Stimulated activated effector memory CD8-positive, alpha-beta T cell treated with anti-CD3 and anti-CD28 coated beads, Interleukin-12 subunit alpha, Interleukin-12 subunit beta, amount 100 ng/mL, for 72 hours (primary cell): ENCODE data around the gene GNPTAB.
A peak's percentile ranks its signal among the peaks of the same experiment; 100 is the strongest.
"Not testable (repeated sequence)": the region's sequence is repeated elsewhere in the genome, so short reads cannot be mapped to it uniquely, and the experiment has no call there.

Experiments
- ATAC-seq: fragments of 150-1000 bp; cut with Tn5 transposase; 2 replicates; pipeline ENCODE4 v1.10.0; 2021
- DNase-seq, 2 donors: peaks; one replicate each; pipeline ENCODE4 v3.0.0; 2021 to 2022; ENCODE audit warnings: low spot score in 2 of 2
- H3K27ac Mint-ChIP-seq: one replicate; pipeline ENCODE4 v1.8.0; 2022; ENCODE audit warnings: mild to moderate bottlenecking, mixed read lengths
- H3K36me3 Mint-ChIP-seq: one replicate; pipeline ENCODE4 v1.8.0; 2022; ENCODE audit warnings: mild to moderate bottlenecking, mixed read lengths
- H3K4me1 Mint-ChIP-seq: one replicate; pipeline ENCODE4 v1.8.0; 2022; ENCODE audit warnings: mixed read lengths
- H3K4me3 Mint-ChIP-seq: one replicate; pipeline ENCODE4 v1.8.0; 2022; ENCODE audit warnings: mild to moderate bottlenecking, mixed read lengths
- H3K9me3 Mint-ChIP-seq: one replicate; pipeline ENCODE4 v1.8.0; 2022; ENCODE audit warnings: mixed read lengths

Gene GNPTAB

GRCh38 chr12:101749657-101750056 is 81.1 kb downstream of the GNPTAB start:
- no peak for DNase-seq
- H3K4me3 Mint-ChIP-seq = no peak overlapping the region
- ATAC-seq = no peak
- no peak overlapping the region for H3K27ac Mint-ChIP-seq
- H3K4me1 Mint-ChIP-seq = no peaks in the 10 kb centered on the region
- H3K9me3 Mint-ChIP-seq = no peaks in the 10 kb centered on the region
- H3K36me3 Mint-ChIP-seq = peaks cover 98% of the 10 kb centered on the region

- no peaks in the 10 kb centered on the region for H3K9me3 Mint-ChIP-seq
- no peak for ATAC-seq
These were observed 81.9 kb downstream of the GNPTAB start for GRCh38 chr12:101748907-101749306.

GRCh38 chr12:101747697-101748096 is 83.1 kb downstream of the GNPTAB start:
- Mint-ChIP-seq H3K4me3 (no peak overlapping the region), H3K27ac (no peak overlapping the region), H3K4me1 (peaks cover 16% of the 10 kb centered on the region), H3K36me3 (peaks cover 98% of the 10 kb centered on the region), H3K9me3 (no peaks in the 10 kb centered on the region)
- no peak for DNase-seq
- ATAC-seq = no peak

More at GRCh38 chr12:101748907-101749306, 81.9 kb downstream of the GNPTAB start:
- DNase-seq = no peak
- Mint-ChIP-seq H3K36me3 (peaks cover 98% of the 10 kb centered on the region), H3K27ac (no peak overlapping the region), H3K4me3 (no peak overlapping the region), H3K4me1 (peaks cover 6% of the 10 kb centered on the region)

DNA sequence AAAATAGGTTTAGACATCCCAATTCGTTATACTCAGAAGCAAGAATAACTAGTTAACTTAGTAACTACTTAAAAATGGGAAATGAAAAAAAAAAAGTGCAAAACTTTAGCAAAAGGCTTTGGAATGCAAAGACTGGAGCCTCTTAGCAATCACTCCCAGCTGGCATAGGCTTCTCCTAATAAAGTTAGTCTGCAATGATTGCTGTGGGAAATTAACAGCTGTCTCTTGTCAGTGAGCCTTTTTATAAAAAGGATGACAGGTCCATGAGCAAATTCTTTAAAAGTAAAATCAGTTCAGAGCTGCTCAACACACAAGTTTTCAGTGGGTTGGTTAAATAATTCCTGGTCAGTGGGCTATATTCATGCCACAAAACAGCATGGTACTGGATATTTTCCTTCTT is 84.1 kb downstream of the GNPTAB start:
- Mint-ChIP-seq H3K4me3 (no peak overlapping the region), H3K9me3 (no peaks in the 10 kb centered on the region), H3K36me3 (peaks cover 88% of the 10 kb centered on the region), H3K27ac (no peak overlapping the region), H3K4me1 (peaks cover 16% of the 10 kb centered on the region)
- DNase-seq (no peak), ATAC-seq (no peak)

GRCh38 chr12:101746196-101746595 is 84.6 kb downstream of the GNPTAB start:
- no peaks in the 10 kb centered on the region for H3K9me3 Mint-ChIP-seq
- no peak for ATAC-seq
- H3K27ac Mint-ChIP-seq = no peak overlapping the region
- H3K4me1 Mint-ChIP-seq = peaks cover 16% of the 10 kb centered on the region
- no peak overlapping the region for H3K4me3 Mint-ChIP-seq
- DNase-seq = no peak
- peaks cover 84% of the 10 kb centered on the region for H3K36me3 Mint-ChIP-seq

DNA sequence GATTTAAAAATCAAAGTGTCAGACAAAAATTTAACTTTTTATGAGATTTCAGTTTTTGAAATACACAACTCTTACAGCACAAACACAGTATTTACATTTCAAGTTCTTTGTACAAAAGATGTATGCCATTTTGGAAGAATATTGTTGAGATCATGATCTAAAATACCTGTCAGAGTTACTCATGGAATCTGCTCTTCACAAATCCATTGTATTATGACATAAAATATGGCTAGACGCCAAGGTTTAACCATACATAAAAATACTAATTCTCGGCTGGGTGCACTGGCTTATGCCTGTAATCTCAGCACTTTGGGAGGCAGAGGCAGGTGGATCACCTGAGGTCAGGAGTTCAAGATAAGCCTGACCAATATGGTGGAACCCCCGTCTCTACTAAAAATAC is 85.3 kb downstream of the GNPTAB start:
- DNase-seq = no peak
- H3K4me3 Mint-ChIP-seq = no peak overlapping the region
- no peak for ATAC-seq
- no peaks in the 10 kb centered on the region for H3K9me3 Mint-ChIP-seq
- peaks cover 76% of the 10 kb centered on the region for H3K36me3 Mint-ChIP-seq
- H3K27ac Mint-ChIP-seq = no peak overlapping the region
- peaks cover 16% of the 10 kb centered on the region for H3K4me1 Mint-ChIP-seq

DNA sequence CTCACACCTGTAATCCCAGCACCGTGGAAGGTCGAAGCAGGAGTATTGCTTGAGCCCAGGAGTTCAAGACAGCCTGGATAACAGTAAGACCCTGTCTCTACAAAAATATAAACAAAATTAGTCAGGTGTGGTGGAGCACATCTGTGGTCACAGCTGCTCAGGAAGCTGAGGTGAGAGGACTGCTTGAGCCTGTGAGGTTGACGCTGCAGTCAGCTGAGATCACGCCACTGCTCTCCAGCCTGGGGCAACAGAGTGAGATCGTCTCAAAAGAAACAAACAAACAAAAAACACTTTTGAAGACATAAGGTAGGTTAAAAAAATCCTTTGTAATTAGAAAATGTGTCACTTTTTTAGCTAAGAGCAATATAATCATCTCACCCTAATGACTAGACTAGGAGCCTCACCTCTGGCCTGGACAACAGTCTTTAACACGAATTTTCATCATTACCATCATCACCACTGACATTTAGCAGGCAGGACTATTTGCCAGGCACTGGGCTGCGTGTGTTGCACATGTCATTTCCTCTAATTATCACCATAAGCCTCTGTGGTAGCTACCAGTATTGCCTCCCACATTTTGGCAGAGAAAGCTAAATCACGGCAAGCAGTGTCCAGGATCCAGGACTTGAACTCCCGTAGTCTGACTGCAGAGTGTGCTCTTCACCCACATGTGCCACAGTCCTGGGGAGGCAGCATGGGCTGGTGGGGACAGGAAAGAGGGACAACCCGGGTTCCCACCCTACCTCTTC is 86.9 kb downstream of the GNPTAB start:
- Mint-ChIP-seq H3K27ac (peak overlapping the region; percentile 88), H3K4me1 (peaks cover 16% of the 10 kb centered on the region), H3K4me3 (no peak overlapping the region), H3K9me3 (no peaks in the 10 kb centered on the region), H3K36me3 (peaks cover 69% of the 10 kb centered on the region)
- ATAC-seq = peak; percentile 92
- DNase-seq = no peak

GRCh38 chr12:101743242-101743641 is 87.5 kb downstream of the GNPTAB start:
- Mint-ChIP-seq H3K27ac (peak overlapping the region; percentile 88), H3K9me3 (no peaks in the 10 kb centered on the region), H3K36me3 (peaks cover 62% of the 10 kb centered on the region), H3K4me1 (peaks cover 16% of the 10 kb centered on the region), H3K4me3 (no peak overlapping the region)
- DNase-seq (no peak), ATAC-seq (no peak)

DNA sequence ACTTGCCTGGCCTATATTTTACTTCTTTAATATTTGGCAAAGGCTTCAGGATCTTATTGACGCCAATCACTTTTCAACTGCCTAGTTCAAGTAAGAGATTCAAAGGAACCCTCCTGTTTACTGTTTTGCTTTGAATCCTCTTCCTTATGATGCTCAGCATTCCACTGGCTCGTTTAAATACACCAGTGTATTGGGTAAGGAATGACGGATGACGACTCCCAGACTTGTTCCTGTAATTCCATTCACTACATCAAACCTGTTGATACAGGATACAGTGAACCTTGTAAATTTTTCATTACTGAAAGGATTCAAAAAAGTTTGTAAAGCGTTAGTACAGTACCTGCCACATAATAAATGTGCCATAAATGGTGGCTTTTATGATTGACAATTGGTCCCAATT is 89.8 kb downstream of the GNPTAB start:
- DNase-seq (no peak), ATAC-seq (no peak)
- H3K9me3 Mint-ChIP-seq = no peaks in the 10 kb centered on the region
- H3K4me3 Mint-ChIP-seq = no peak overlapping the region
- H3K36me3 Mint-ChIP-seq = peaks cover 42% of the 10 kb centered on the region
- H3K4me1 Mint-ChIP-seq = peaks cover 16% of the 10 kb centered on the region
- H3K27ac Mint-ChIP-seq = no peak overlapping the region

- peaks cover 16% of the 10 kb centered on the region for H3K4me1 Mint-ChIP-seq
- no peak overlapping the region for H3K27ac Mint-ChIP-seq
- no peak overlapping the region for H3K4me3 Mint-ChIP-seq
- ATAC-seq = no peak
- no peak for DNase-seq
- H3K36me3 Mint-ChIP-seq = peaks cover 38% of the 10 kb centered on the region
- no peaks in the 10 kb centered on the region for H3K9me3 Mint-ChIP-seq
These were observed 90.2 kb downstream of the GNPTAB start for GRCh38 chr12:101740566-101740965.

- no peak within 1 kb of the TSS for H3K27ac Mint-ChIP-seq
- no peaks in the 10 kb centered on the region for H3K9me3 Mint-ChIP-seq
These were observed 91.7 kb downstream of the GNPTAB start, which contains the start of gene SYCP3 for GRCh38 chr12:101738920-101739665. SYCP3 (minus strand) TSS chr12:101739462; CDS start chr12:101737935, 1,527 bp downstream.

DNA sequence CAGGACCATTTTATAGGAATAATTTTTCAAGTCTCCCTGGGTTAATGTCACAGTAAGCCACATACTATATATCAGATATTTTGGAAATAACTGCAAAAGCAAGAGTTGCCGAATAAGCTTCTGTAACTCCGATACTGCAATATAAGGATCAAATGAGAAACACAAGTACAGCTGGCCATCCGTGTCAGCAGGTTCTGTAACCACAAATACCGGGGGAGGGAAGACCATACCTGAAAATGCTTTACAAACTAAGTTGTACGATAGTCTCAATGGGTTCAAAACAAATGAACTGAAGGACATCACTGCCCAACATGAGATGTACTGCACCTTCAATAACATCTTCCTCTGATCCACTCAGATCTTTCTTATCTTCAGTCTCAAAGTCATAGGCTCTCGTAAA is 93.3 kb downstream of the GNPTAB start:
- DNase-seq = no peak
- peaks cover 23% of the 10 kb centered on the region for H3K36me3 Mint-ChIP-seq
- no peaks in the 10 kb centered on the region for H3K9me3 Mint-ChIP-seq
- no peak overlapping the region for H3K27ac Mint-ChIP-seq
- no peak for ATAC-seq
- H3K4me1 Mint-ChIP-seq = no peaks in the 10 kb centered on the region
- no peak overlapping the region for H3K4me3 Mint-ChIP-seq

More at GRCh38 chr12:101738920-101739665, 91.7 kb downstream of the GNPTAB start, which contains the start of gene SYCP3:
- peaks cover 11% of the 10 kb centered on the region for H3K4me1 Mint-ChIP-seq
- H3K36me3 Mint-ChIP-seq = peaks cover 28% of the 10 kb centered on the region
- no peak for ATAC-seq
- H3K4me3 Mint-ChIP-seq = no peak within 1 kb of the TSS
- no peak for DNase-seq

DNA sequence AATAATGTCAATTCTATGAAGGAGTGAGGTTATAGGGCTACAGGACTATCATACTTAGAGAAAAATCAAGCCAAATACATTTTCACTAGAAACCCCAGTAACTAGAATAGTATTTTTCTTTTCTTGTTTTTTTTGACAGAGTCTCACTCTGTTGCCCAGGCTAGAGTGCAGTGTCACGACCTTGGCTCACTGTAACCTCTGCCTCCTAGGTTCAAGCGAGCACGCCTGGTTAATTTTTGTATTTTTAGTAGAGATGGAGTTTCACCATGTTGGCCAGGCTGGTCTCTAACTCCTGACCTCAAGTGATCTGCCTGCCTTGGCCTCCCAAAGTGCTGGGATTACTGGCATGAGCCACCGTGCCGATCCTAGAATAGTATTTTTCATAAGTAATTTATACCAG is 96.3 kb downstream of the GNPTAB start:
- H3K27ac Mint-ChIP-seq, H3K4me3 Mint-ChIP-seq, H3K4me1 Mint-ChIP-seq, H3K9me3 Mint-ChIP-seq, ATAC-seq, DNase-seq: not testable (repeated sequence)
- H3K36me3 Mint-ChIP-seq = peaks cover 33% of the 10 kb centered on the region

DNA sequence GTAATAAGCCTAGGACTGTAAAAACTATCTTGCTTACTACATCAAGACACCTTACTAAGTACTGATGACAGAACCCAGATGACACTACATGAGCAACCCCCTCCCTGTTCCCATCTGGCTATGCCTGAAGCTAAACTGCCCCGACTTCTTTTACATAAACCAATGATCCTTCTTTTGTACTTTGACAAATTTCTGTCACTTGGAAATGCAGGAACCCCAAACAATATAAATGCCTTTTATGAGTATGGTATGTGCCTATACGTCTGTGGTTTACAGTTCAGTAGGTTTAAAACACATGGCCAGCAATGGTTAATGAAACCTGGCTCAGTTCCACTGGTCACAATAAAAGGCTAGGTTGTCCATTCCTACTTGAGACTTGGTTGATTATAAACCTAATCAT is 97.6 kb downstream of the GNPTAB start:
- H3K27ac Mint-ChIP-seq = peak overlapping the region; percentile 26
- no peak overlapping the region for H3K4me3 Mint-ChIP-seq
- no peak for ATAC-seq

DNA sequence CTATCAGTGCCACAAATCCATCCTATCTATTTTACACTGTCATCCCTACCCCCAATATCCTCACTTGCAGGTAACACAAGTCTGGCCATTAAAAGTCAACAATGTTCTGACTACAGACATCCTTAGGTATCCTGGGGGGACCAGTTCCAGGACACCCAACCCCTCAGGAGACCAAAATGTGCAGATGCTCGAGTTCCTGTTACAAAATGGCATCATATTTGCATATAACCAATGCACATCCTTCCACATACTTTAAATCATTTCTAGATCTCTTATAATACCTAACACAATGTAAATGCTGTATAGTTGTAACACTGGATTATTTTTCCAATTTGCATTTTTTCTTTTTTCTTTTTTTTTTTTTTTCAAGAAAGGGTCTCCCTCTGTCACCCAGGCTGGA is 98.4 kb downstream of the GNPTAB start:
- no peaks in the 10 kb centered on the region for H3K9me3 Mint-ChIP-seq
- peak overlapping the region; percentile 15 for H3K27ac Mint-ChIP-seq
- peaks cover 49% of the 10 kb centered on the region for H3K36me3 Mint-ChIP-seq
- DNase-seq (no peak), ATAC-seq (no peak)
- no peak overlapping the region for H3K4me3 Mint-ChIP-seq
- H3K4me1 Mint-ChIP-seq = no peaks in the 10 kb centered on the region

More for the DNA sequence above, 97.6 kb downstream of the GNPTAB start:
- H3K4me1 Mint-ChIP-seq = no peaks in the 10 kb centered on the region
- no peak for DNase-seq
- H3K36me3 Mint-ChIP-seq = peaks cover 45% of the 10 kb centered on the region
- no peaks in the 10 kb centered on the region for H3K9me3 Mint-ChIP-seq

- Mint-ChIP-seq H3K27ac (no peak overlapping the region), H3K9me3 (no peaks in the 10 kb centered on the region), H3K4me1 (no peaks in the 10 kb centered on the region), H3K4me3 (no peak overlapping the region), H3K36me3 (peaks cover 65% of the 10 kb centered on the region)
- DNase-seq = no peak
- ATAC-seq = no peak
These were observed 100.9 kb downstream of the GNPTAB start for GRCh38 chr12:101729842-101730241.
